Right hindlimb (tissue), 1 donor: ENCODE measurements around the gene ZNF236.
"Not testable (repeated sequence)": the region's sequence is repeated elsewhere in the genome, so short reads cannot be mapped to it uniquely, and the experiment has no call there.

Experiments
- DNase-seq: peaks from one replicate; pipeline ENCODE4 v3.0.0-alpha.2; 2018

Gene ZNF236

DNA sequence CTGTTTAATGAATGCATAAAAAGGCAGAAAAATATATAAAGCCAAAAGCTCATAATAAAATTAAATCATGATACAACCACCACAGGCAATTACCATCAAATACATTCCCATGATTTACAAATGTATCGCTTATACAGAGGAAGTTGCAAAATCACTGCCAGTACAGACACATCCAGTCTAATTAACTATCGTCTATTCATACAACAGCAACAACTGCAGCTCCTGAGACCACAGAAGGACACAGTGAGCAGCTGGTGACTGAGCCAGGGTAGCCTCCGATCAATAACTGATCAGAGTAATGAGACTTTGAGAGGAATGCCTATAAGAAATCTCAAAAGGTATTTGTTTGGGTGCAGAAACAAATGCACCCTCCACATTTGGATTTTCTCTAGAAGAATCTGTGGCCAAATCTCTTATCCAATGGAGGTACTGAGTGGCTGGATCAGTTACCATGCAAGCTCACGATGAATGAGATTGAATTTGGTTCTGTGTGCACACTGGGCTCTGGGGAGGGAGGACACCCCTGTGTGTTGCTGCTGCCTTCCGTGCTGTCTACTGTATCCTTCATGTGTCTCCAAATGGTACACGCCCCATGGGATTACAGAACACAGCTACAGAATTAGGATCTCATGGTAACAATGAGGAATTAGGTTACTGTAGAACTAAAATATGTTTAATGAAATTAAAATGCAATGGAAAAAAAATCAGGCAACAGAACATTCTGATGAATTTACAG lies 190.6 kb downstream of the ZNF236 start:
- DNase-seq, result no peak

DNA sequence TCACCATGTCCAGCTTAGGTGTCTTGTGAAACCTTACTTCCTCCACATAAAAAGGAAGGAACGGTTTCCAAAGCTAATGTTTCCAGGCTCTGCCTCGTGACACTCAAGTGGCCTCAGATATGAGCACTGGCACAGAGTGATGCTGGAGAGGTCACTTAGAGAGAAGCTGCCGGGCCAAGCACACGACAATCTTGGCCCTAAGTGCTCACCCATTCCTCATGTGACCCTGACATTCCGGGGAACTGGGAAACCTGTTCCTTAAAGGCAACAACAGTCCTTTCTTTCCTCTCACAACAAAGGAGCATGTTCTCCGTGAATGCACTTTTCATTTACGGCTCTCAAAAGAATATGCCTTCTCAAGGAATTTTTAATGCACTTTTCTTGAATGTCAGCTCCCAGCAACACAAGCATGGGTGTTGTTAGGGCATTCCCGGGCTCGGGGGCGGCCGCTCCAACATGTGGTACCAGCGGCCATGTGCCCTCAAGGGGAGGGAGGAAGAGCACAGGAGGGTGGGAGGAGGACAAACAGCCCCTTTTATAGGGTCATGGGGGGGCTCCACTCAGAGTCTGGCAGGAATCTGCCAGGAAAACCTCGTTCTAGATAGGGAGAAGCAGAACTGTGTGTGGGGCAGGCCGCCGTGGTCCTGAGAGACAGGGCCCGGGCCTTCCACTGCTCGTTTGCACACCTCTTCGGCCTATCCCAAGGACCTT lies 191.6 kb downstream of the ZNF236 start:
- DNase-seq, result no peak

DNA sequence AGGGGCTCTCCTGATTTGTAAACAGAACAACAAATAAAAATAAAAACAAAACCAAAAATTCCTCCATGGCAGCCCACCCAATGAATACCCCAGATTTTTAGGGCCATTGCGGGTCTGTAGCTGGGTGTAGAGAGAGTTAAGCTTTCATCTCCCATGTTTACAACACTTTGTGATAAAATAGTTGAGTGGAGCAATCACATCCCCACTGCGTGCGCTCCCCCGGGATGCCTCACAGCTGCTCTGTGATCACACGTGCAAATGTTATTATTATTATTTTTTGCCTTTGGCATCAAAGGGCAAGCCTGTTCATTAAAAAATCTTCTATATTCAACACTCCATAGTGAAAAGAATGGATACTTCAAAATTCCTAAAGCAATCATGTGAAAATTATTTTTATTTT lies 192.2 kb downstream of the ZNF236 start:
- no peak for DNase-seq

DNA sequence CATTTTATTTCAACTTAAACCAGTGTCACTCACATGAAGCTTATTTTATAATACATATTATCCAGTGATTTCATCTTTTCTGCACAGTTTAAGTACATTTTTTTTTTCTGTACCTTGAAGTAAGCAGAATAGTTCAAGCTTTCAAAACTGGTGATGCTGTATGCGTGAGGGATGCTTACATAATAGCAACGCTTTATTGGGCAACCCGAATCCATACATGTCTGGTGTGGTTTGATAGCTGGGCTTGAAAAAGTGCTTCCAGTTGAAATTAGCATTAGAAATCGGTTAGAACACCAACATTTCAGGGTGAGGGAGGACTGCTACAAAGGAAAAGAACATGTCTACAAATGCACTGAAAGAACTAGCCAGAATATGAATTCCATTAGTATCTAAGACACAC lies 192.8 kb downstream of the ZNF236 start:
- DNase-seq, result no peak

DNA sequence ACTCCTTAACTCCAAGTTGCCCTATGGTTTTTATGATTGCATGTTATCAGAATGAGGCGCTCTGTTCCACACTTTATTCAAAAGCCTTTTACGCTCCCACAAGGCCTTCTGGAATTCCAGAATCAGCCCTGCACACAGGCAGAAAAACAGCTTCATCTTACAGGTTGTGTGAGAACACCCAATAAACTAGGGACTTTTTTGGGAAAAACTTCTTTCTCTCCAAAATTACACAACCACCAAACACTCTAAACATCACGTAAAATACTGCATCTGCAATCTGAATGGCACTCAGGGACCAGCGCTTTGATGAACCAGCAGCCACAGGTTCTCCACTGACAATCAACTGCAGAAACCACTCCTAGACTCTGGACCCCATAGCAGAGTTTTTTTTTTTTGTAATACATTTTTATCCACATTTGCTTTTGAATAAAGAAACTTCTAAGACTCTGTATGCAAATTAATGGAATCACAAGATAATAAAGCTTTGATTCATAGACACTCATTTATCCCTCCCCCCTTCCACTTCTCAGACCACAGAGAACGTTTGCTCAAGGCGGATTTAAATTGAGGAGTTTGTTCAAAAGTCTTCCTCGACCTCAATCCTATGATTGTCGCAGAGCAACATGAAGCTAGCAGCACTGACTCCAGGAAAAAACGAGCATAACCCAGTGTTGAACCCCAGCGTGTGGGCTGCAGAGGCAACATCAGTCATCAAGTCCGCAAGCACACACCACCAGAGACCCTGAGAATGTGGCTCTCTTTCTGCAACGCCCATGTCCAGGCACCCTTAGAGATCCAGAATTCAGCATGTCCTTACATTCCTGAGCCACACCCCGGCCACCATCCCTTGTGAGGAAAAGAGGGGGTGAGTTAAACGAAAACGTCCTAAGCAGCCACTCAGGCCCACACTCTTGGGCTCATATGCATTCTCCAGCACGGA lies 193.7 kb downstream of the ZNF236 start:
- no peak for DNase-seq

DNA sequence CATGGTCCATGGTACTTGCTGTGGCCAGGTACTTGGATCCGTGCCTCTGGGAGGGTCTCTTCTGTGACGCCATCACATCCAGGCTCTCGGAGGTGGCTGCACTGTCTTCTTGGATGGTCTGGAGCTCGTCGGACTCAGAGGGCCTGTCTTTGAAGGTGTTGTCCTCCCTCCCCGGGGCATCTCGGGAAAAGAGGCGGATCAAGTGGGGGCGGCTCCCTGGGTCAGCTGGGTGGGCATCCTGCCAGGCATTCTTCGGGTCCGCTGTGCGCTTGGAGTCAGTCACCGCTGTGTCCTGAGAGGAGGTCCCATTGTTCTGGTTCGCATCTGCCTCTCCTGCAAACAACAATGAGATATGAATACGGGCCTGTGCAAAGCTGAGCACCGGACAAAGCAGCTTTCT lies 194.6 kb downstream of the ZNF236 start:
- no peak for DNase-seq

DNA sequence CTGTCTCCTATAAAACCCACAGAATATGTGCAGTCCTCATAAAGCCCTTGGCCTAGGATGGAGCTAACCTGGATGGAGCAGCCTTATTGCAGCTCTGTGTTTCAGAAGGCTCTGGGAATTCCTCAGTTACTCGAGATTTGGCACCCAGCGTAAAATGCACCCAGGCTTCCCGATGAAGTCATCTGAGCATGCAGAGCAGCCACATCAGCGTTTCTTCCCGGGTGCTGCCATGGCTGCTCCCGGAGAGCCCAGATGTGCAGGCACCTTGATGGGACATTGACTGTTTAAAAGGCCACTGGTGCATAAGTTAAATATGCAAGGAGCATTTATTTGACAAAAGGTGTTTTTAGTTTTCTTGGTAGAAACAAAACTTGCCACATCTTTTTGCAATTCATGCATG lies 195.0 kb downstream of the ZNF236 start:
- no peak for DNase-seq

DNA sequence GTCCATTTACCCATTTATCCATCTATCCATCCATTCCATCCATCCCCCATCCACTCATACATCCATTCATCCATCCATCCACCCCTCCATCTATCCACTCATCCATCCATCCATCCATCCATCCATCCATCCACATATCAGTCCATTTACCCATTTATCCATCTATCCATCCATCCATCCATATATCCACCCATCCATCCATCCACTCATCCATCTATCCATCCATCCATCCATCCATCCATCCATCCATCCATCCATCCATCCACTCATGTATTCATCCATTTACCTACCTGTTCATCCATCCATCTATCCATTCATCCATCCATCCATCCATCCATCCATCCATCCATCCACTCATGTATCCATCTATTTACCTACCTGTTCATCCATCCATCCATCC lies 196.3 kb downstream of the ZNF236 start:
- not testable (repeated sequence) for DNase-seq

DNA sequence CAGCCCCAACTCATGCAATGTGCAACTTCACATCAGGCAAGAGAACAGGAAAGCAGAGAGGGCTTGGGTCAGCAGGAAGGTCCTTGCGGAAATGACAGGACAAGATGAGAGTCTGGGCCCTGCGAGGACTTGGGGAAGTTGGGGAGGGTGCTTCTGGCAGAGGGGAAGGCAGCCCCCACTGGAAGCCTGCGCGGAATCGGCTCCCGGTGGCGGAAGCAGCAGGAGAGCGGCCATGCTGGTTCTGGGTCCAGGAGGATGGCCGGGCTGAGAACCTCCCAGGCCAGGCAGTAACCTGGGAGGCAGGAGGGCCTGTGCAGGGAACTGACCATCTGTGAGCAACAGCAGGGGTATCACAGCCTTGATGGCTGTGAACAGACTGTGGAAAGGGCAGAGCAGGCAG lies 197.3 kb downstream of the ZNF236 start:
- no peak for DNase-seq
